SK-N-DZ (cell line): Measurements from ENCODE around the gene PTRH1.

Experiments used
- DNase-seq: peaks from one replicate; pipeline ENCODE4 v3.0.0-alpha.2; 2015; ENCODE audit warnings: low spot score

Gene PTRH1

DNA sequence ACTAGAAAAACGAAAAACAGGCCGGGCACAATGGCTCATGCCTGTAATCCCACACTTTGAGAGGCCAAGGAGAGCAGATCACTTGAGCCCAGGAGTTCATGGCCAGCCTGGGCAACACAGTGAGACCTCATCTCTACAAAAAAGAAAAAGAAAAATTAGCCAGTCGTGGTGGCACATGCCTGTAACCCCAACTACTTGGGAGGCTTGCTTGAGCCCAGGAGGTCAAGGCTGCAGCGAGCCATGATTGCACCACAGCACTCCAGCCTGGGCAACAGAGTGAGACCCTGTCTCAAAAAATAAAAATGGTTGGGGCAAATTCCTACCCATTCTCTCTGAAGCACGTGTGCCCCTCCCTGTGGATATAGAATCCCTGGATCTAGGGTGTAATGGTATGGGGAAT, 17.1 kb downstream of the PTRH1 start:
- no peak for DNase-seq

DNA sequence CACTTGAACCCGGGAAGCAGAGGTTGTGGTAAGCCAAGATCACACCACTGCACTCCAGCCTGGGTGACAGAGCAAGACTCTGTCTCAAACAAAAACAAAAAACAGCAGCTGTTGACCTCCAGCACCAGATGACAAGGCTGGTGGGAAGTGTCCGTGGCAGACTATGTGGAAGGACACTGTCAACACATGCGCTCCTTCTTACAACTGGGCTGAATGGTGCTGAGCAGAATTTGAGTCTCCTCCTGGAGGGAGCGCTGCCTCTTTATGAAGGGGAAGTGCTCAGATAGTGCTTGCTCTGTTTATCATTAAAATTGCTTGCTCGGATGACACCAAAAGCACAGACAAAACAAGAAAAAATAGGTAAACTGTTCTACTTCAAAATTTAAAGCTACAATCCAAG, 17.9 kb downstream of the PTRH1 start:
- DNase-seq = no peak

DNA sequence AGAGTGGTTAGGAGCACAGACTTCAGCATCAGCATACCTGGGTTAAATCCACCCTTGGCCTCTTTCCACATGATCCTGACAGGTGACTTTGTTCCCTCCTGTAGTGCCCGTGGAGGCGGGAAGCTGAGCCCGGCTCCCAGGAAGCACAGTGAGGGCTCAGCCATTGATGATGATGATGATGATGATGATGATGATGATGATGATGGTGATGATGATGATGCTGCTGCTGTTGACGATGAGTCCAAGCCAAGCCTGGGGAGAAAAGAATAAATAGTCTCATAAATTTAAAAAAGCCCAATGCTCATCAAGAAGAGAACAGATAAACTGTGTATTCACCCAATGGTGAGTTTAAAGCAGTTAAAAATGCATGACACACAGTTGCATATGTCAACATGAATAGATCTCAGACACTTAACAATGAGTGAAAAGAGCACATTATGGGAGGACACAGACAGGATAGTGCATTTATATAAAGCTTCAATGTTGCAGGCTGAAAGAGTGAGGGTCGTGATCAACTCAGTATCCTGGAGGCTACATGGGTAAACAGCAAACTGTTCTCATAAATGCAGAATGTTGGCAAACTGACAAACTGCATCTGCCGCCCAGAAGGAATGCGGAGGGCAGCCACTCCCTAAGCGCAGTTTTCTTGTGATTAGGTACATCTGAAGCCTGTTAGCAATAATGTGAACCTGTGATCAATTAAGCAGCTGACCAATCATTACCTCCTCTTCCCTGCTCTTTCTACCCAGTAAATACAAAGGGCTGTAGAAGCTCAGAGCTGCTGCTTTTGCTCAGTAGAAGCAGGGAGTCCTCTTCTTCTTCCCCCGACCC, 20.4 kb downstream of the PTRH1 start:
- no peak for DNase-seq

DNA sequence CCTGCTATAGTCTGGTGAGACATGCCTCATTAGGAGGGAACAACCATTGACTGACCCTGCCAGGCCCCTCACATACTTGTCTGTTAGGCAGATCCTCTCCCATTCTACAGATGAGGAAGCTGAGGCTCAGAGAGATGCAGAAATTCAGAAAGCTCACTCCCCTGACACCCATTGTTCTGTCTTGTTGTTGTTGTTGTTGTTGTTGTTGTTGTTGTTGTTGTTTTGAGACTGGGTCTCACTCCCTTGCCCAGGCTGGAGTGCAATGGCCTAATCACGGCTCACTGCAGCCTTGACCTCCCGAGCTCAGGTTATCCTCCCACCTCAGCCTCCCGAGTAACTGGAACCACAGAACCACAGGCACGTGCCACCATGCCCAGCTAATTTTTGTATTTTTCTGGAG, 21.8 kb downstream of the PTRH1 start:
- no peak for DNase-seq

DNA sequence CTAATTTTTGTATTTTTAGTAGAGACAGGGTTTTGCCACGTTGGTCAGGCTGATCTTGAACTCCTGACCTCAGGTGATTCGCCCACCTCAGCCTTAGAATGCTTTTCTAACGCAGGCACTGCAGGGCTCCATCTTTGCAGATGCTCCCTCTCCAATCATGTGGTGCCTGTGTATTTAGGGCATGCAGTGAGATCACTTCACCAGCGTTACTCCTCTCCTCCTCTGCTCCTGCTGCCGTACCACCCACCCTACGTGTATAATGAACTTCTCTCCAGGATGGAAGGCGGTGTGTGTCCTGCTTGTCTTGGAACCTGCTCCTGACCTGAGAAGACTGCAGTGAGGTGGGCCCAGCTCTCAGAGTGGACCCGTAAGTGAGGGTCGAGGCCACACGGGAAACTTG, 22.3 kb downstream of the PTRH1 start:
- no peak for DNase-seq

DNA sequence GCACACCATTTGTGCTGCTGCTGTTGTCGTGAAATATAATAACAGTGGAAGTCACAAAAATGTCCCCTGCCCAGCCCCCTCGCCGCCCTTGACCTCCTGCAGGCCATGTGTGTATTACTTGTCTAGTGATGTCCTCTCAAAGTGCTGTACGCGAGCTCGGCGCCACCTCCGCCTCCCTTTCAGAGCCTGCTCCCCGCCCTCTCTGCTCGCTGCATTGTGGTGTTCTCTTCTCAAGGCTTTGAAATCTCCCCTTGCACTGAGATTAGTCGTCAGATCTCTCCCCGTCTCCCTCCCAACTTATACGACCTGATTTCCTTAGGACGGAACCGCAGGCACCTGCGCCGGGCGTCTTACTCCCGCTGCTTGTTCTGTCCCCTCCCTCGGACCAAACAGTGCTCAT, 23.4 kb downstream of the PTRH1 start:
- DNase-seq = no peak

DNA sequence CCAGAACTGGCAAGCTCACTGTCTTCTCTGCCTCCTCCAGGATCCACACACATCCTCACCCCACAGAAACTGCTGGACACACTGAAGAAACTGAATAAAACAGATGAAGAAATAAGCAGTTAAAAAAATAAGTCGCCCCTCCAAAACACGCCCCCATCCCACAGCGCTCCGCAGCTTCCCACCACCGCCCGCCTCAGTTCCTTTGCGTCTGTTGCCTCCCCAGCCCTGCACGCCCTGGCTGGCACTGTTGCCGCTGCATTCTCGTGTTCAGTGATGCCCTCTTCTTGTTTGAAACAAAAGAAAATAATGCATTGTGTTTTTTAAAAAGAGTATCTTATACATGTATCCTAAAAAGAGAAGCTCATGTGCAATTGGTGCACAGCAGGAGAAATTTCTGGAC, 24.7 kb downstream of the PTRH1 start:
- no peak for DNase-seq

DNA sequence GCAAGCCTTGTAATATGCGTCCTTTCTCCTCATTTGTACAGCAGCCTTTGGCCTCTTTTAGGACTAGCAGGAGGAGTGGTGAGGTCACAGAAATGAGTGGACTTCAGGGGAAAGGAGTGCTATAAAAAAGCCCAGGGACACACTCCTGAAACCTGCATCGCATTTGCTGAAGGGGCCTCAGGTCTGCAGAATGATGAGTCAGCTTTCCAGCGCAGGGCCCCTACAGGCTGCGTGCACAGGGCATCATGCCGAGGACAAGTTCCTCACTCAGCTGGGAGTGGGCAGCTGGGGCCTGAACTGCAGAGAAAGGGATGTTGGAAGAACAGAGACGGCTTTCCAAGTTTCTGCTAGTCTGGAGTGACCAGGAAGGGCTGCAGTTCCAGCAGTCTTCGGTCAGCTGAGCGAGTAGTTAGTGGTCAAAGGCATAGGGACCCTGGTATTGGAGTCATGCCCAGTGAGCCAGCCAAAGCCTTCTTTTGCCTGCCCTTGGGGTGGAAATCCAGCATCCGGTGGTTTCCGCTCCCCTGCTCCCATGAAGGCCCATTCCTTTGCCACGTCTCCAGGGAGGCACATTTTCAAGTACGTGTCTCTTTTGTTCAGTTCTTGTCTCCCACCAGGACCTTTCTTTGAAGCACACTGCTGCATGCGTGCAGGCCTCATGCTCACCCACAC, 26.0 kb downstream of the PTRH1 start:
- no peak for DNase-seq

DNA sequence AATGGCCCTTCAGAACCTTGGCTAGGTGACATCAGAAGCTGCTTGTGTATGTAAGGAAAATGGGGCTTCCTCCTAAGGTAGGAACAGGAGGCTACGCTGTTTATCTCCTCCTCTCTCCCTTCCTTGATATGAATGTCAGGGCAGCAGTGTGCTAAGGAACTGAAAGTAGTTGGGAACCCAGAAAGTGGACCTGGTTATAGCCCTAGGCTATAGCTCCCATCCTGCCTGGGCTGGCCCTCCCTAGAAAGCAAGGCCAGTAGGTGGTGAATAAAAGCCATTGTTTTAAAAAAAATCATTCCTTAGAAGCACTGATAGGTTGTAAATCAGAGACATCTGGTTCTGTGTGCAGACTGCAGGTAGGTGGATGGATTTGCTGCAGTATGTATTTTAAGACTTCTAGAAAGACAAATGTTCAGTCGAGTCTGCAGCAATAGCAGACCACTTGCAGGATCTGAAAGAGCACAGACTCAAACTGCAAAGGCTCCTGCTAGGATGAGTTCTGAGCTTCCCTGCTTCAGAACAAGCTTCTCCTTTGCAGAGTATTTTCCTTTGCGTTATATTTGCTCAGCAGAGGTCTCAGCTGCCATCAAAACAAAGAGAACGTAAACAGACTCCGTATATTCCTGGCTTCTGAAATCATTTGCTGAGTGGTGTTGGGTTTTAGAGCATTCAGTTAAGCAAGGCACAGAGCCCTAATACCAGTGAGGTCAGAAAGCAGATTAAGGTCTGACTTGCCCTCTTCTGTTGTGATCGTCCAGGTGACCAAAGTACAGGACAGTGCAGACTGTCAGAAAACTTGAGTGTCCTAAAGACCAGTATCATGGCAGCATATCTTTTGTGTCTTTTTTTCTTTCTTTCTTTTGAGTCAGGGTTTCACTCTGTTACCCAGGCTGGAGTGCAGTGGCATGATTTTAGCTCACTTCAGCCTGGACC, 28.7 kb downstream of the PTRH1 start:
- no peak for DNase-seq

DNA sequence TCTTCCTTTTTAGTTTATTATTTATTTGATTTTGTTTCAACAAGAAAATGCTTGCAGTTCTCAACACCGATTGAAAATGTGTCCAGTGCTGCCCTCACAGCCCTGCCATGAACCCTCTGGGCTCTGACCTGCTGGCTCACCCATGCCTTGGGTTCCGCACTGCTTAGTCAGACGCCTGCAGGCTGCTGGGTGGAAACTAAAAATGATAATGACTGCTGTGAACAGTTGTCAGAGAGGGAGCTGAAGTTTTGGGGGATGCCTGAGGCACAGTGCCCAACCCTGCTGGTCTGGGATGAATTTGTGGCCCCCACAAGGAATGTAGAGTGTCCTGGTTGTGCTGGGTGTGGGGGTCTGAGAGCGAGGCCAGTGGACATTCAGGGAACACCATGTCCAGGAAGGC, 30.9 kb downstream of the PTRH1 start:
- no peak for DNase-seq

DNA sequence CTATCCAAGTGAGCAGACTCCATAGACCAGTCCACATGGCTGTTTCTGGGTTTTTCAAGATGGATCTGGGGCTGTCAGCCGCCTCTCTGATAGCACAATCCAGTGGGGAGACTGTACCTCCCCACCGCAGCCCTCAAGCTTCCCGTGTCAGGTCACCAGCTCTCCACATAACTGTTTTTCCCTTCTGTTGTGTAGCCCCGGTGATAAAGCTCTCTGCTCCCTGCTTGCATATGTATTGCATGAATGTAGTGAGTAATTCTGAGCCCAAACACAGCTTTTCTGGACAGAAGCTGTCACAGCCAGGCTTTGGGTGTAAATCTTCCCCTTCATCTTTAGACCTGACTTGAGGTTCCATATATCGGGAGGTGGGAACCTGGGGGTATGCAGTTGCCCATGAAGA, 31.7 kb downstream of the PTRH1 start:
- no peak for DNase-seq

DNA sequence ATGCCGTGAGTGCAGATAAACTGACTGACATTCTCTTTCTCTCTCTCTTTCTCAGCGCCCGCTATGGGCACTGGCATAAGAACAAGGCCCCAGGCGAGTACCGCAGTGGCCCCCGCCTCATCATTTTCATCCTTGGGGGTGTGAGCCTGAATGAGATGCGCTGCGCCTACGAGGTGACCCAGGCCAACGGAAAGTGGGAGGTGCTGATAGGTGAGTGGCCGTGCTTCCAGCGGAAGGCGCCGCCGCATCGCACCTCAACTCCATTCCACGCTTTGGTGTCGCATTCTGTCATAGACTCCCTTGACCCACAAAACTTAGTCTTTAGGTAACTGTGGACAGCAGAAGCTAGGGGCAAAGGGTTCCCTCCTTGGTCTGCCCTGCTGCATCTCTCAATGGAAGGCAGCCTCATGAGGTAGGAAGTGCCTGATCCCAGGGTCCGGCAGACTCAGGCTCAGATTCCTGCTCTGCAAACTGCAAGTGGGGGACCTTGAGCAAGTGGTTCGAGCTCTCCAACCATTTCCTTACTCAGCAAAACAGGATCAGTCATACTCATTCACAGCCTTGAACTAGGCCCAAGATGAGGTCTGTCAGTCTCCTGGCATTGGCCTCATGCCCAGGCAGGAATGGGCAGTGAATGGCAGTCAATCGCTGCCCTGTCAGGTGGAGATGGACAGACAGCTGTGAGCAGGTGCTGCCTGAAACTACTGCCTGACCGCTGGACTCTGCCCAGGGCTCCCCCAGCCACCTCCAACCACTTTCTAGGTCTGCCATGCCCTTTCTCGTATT, 32.9 kb downstream of the PTRH1 start:
- DNase-seq = no peak

DNA sequence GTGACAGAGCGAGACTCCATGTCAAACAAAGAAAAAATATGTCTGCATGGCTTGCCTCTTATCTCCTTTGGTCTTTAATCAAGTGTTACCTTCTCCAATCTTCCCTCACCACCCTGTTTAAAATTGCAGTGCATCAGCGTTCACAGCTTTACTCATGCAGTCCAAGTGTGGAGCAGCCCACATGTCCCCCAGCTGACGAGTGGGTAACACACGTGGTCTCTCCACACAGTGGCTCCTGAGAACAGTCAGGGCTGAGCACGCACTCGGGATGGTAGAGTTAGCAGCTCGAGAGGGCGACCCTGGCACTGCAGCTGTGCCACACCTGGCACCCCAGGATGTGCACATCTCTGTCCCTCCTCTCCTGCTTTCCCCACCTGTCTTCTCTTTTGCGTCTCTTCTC, 34.6 kb downstream of the PTRH1 start:
- DNase-seq = no peak

DNA sequence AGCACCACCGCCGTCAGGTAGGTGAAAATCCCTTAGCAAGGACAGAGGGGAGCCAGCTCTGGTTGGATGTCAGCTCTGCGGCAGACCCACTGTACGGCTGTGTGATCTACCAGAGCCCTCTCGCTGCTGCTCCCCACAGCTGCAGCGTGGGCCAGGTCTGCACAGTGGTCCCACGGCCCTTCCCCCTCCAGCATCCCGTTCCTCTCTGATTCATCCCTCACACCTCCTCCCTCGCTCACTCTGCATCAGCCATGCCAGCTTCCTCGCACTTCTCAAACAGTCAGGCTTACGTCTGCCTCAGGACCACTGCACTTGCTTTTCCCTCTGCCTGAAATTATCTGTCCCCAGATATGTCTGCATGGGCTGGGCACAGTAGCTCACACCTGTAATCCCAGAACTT, 35.2 kb downstream of the PTRH1 start:
- no peak for DNase-seq

DNA sequence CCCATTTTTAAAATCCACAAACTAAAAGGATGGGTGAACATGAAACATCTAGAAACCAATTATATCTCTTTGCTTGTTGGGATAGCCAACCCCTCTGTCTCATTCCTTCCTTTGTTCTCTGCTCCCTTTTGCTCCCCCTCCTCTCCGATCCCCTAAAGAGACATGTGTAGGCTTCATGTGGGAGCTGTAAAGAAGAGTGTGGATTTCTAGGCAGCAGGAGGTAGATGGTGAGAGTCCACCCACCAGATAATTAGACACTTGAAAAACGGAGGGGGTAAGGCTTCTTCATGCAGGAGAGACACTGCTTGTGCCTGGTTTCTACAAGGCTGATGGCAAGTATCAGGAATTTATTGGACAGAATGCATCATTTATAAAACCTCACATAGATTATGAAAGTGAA, 36.0 kb downstream of the PTRH1 start:
- DNase-seq = no peak

DNA sequence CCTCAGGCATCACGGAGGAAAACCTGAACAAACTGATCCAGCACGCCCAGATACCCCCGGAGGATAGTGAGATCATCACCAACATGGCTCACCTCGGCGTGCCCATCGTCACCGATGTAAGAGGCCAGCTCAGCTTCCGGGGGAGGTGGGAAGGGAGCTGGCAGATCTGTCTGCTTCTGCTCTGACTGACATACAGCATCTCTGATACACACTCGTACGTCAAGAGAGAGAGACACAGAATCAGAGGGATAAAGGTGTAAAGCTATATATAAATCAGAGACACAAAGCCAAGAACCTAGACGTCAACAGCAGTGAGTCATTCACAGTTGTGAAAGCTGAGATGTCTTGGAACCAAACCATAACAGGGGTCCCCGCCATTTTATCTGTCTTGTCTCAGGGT, 38.8 kb downstream of the PTRH1 start:
- DNase-seq = no peak

DNA sequence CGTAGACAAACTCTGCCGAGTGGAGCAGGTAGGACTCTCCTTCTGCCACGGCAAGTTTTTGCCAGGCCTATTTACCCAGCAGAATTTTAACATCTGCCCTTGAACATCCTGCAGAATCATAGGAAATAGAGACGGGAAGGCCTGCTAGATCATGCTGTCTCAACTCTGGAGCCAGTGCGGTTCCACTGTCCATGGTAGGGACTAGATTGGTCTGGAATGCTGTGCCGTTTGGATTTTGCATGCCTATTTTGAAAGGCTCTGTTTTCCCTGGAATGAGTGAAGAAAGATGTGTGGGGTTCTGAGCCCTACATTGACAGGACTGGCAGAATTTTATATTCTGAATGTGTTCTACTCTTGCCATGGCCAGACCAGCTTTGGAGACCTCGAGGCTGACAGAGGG, 42.2 kb downstream of the PTRH1 start:
- DNase-seq = no peak

DNA sequence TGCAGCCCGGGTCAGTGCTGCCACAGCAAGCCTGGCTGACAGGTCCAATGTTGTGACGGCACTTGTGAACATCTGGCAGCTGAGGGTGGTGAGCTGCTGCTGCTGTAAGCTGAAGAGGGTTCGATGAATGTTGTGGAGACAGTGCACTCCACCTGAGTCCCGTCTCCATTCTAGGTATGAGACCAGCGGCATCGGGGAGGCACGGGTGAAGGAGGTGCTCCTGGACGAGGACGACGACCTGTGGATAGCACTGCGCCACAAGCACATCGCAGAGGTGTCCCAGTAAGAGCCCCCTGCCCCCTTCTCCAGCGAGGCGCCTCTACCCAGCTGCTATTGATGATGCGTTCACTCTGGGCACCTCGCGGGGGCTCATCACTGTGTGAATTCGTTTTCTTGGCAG, 47.6 kb downstream of the PTRH1 start:
- DNase-seq = no peak

DNA sequence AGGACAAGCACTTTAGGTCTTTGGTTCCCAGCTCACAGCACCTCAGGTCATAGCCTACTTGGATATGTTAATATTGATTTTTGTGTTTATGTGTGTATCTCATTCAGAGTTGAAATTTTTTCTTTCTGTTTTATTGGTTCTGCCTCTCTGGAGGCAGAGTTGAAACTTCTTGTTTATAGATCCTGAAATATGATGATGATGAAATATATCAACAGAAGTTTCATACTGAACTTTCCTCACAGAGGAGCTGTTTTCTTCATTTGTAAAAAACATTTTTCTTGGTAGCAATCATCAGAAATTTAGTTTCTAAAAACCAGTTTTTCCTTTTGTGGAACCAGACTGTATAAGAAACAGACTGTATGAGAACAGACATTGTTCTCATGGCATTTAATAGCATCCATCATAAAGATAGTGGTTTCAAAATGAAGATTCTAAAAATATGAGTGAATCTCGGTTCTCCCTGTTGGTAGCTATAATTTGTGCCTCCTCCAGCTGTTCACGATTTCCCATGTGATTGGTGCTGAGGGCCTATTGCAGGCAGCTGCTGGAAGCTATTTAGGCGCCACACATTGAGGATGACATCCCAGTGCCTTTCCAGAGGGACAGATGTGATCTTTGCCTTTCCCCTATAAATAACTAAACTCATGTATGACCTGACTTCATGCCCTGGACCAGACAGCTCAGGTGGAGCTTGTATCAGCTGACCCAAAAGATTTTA, 48.2 kb downstream of the PTRH1 start:
- no peak for DNase-seq

DNA sequence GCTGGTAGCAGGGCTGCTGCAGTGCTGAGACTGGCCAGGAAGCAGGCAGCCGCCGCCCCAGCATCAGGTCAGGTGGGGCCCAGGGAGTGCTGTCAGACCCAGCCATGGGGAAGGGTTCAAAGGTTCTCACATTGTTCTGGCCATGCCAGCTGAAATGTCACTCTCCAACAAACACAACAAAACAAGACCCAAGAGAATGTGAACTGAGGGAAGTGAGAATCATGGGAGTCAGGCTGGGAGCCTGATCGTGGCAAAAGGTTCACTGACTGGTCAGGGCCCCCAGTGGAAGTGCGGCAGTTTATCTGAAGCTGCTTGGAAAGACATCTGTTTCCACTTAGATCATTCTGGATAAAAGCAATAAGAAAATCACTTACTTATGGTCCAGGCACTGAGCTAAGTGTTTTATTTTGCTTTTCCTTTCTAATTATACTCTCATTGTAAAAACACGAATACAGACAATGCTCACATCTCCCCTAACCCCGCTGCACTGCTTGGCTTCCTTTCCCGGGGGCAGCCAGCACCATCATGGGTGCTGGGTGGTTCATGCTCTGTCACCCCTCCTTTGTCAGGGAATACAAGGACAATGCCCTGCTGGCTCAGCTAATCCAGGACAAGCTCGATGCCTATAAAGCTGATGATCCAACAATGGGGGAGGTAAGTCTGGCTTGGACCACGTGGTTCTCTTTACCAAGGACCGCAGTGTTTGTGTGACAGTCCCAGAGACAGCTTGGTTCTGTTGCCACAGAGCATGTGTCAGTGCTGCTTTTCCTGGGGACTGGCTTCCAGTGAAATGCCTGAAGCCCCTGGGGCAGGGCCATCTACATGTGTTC, 50.6 kb downstream of the PTRH1 start:
- DNase-seq = peak; percentile 76
